Activated T-helper 9 cell treated with anti-CD3 and anti-CD28 coated beads, Interleukin-2, amount 50 U/mL, for 16 hours (primary cell): Measurements from ENCODE around the gene IER3.

ENCODE experiments used
- DNase-seq: peaks from one replicate; pipeline ENCODE4 v3.0.0-alpha.2; 2020; ENCODE audit warnings: low read depth

The IER3 gene

DNA sequence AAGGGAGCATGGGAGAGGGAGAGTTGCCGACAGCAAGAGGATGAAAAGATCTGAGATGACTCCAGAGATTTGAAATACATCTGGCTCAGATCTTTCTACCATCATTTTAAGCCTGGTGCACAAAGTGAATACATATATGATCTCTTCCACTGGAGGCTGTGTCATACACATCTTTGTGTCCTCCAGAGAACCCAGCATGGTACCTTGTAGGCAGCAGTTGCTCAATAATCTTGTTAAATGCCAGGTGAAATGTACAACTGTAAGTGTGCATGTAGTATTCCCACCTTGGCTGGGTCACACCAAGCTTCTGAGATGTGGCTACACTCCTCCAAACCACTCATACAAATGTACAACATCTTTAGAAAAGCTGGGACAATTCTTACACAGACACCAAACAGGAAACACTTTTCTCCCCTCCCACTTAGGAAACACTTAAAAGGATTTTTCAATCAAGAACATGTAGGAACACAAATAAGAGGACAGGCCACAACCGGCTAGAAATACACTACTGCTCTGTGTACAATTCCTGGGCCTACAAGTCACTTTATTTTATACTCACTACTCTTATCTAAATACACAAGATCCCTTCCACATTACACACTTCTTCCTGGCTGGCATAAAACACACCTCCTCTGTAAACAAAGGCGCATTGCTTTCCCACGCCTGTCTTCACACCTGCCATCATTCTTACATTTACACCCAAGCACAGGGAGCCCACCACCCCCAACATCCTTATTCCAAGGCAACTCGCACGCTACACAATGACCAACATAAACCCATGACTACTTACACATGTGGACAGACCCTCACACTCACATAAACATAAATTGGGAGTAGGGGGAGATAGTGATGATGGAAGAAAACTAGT is 3.8 kb upstream of the IER3 start:
- no peak for DNase-seq

DNA sequence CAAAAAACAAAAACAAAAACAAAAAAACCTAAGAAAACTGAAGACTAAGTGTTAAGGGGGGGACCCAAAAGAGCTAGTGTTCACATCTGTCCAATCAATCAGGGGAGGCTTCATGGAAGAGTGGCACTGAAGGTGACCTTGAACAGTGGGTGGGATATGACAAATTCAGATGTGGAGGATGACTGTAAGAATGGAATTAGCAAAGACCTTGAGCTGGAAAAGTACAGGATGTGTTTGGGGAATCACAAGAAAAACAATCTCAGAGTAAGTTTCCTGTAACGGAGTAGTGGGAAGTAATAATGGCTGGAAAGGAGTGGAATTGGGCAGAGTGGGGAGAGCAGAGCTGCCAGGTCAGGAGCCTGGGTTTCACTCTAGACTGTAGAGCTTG is 2.9 kb upstream of the IER3 start:
- DNase-seq, result no peak

DNA sequence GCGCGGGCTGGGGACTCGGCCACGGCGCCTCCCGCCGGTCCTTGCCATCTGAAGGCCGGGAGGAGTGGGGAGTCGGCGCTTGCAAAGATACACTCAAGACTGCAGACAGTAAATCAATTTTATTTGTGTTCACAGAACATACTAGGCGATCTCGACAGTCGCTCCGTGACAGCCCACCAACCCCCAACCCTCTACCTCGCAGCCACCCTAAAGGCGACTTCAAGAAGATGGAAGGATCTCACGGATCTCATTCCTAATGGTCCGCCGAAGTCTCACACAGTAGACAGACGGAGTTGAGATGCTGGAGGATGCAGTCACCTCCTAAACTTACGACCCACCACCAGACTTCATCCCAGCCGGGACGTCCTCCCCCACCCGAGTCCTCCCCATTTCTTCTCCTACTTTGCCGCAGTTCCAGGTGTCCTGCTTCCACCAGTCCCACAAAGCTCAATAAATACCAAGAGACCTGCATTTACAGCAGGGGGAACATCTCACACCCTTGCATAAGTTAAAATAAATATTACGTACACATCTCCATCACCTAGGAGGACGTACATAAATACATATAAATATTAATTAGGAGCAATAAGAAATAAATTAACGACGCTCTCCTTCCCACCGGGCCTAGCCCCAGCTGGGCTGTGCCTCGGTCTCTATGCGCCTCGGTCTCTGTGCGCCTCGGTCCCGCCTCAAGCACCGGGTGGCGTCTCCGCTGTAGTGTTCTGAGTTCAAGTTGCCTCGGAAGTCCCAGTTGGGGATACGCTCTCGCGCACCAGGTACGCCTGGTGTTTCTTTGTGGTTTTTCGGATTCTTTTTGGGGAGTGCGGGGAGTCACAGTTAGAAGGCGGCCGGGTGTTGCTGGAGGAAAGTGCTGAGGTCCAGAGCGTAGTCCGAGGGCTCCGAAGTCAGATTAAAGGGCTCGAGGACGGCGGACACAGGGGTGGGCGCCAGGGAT is 971 bp downstream of the IER3 start:
- DNase-seq, result no peak

DNA sequence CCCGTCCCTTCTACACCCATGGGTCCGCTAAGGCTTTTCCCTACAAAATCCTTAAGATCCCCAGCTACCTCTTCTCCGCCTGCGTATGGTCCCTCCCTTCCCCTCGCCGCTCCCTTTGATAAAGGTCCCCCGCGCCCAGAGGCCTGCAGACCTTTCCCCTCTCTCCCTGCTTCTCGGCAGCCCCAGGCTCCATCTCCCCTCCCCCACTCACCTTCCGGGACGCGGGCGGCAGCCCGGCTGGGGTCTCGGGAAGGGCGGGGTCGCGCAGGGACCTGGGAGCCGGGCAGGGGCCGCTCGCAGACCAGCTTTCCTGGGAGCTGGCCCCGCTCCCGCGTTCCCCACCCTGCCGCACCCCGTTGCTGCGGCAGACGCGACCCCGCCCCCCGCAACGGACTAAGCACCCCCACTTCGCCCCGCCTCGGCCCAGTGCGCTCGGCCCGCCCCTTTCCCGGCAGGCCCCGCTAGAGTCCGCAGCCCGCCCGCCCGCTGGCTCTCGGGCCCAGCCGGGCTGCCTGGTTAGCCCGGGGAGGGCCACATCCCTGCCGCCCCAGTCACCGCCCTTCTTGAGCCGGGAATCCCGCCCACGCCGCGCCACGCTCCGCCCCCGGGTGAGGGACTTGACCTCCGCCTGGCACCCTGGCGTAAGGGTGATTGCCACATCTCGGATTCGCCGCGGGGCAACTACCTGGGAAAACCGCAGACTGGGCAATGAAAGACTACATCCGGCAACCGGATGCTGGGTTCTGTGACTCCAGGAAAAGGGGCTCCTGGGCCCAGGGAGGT is 1.8 kb downstream of the IER3 start, which contains the start of gene FLOT1:
Gene FLOT1, minus strand, starts transcription at position 372 of the 783 bp plus-strand sequence. CDS start 498 bp downstream, outside the sequence.
- DNase-seq, result peak; percentile 86

DNA sequence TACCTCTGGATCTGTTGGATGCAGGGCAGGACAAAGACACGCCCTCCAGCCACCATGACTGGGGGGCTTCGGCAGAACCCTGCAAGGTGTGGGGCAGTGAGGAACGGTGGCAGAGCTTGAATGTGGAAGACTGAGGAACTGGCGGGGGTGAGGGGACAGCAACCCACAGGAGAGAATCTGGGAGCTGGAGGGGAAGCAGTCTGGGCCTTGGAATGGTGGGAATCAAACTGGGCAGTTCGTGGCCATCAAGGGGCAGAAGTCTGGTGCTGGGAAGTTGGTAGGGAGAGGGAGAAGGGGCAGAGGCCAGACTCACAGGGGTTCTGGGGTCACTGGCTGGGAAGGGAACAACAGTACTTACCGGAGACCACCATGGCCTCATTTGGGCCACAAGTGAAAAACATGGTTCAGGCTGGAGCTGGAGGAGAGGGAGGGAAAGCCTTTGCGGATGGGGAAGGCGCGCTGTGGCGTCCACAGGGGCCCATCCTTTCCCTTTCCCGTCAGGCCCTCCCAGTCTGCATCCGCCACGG is 2.5 kb downstream of the IER3 start:
- no peak for DNase-seq

DNA sequence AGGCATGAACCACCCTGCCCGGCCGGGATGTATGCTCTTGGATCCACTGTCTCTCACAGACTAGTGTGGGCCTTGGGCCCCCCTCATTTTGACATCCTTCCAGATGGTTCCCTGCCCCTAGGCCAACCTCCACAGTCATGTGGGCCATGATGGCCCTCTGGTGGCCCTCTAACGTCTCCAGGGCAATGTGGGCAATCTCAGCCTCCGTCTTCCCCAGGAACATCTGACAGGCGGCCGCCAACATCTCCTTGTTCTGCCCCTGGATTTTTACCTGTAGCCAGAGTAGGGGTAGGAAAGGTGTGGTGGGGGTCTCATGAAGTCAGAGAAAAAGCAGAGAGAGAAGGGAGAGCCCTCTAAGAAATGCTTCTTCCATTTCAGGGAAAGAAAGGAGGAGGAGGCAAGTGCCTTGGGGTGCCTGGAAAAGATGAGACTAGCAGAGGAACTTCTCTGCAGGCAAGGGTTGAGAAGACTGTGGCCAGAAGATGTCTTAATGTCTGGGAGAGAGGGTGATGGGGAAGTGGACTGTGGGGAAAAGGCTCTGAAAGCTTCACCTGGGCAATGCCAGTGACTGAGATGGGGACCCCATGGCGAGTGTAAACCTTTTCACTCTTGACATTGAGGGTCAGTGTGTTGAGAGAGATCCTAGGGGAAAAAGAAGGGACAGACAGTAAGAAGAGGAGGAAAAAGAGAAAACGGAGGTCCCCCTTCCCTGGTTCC is 3.1 kb downstream of the IER3 start:
- no peak for DNase-seq

DNA sequence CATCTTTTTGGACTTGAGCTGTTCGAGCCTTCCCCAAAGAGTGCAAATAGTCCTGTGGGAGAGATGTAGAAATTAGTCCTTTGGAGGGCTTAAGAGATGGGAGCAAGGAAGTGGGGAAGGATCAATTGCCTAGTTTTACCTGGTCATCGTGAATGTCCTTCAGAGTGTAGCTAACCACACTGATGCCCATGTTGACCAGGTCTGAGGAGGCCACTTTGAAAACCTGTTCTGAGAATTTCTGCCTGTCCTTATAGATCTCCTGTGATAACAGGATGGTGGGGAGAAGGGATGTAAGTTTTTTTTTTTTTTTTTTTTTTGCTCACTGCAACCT is 3.8 kb downstream of the IER3 start:
- DNase-seq, result no peak

DNA sequence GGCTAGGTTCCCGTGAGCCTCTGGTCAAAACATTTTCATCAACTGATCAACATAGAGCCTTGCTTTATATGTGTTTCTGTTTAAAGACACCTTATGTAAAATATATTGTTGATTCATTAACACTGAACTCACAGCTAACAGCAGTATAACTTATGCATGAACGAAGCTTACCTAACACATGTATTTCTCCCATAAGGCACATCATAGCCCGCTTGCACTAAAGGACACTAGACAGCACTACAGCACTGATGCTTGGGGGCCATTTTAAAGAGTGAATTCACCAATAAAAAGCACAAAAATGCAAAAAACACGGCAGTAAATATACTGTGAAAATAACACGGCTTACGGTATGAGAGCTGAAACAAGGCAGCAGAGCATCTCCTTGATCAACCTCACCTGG is 5.8 kb downstream of the IER3 start:
- DNase-seq, result no peak

DNA sequence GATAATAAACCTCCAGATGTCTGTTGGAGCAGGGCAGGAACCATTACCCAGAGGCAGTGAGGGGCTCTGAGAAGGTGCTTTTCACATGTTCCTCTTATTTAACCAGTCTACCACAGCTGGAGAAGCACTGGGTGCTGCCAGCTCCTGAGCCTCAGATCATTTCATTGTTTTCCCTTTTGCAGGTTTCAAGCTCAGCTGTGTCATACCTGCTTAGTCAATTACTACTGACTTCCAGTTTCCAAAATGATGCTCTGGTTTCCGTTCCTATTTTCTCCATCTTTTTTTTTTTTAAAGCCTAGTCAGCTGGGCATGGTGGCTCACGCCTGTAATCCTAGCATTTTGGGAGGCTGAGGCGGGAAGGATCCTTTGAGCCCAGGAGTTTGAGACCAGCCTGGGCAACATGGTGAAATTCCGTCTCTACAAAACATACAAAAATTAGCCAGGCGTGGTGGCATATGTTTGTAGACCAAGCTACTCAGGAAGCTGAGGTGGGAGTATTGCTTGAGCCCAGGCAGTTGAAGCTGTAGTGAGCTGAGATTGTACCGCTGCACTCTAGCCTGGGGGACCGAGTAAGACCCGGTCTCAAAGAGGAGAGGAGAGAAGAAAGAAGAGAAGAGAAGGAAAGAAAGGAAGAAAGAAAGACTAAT is 8.6 kb downstream of the IER3 start:
- no peak for DNase-seq

DNA sequence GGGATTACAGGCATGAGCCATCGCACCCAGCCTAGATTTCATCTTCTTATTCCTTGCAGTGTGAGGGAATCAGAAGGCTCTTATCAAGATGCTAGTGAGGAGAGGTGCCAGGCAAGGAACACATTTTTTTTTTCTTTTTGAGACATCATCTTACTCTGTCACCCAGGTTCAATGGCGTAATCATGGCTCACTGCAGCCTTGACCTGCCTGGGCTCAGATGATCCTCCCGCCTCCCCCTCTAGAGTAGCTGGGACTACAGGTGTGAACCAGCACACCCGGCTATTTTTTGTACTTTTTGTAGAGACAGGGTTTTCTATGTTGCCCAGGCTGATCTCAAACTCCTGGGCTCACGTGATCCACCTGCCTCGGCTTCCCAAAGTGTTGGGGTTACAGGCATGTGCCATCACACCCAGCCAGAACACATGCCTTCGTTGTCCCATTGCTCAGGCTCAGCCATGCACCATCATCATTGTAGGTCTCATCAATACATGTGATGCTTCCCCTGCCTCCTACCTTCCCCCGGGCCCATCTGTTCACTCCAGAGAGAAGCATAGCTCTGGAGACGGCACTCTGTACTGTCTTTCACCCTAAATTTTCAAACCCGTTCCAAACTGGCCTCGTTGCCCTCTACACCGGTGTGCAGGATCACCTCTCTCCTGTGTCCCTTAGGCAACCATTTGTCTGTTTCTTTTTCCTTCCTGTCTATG is 12.0 kb downstream of the IER3 start:
- DNase-seq, result no peak

DNA sequence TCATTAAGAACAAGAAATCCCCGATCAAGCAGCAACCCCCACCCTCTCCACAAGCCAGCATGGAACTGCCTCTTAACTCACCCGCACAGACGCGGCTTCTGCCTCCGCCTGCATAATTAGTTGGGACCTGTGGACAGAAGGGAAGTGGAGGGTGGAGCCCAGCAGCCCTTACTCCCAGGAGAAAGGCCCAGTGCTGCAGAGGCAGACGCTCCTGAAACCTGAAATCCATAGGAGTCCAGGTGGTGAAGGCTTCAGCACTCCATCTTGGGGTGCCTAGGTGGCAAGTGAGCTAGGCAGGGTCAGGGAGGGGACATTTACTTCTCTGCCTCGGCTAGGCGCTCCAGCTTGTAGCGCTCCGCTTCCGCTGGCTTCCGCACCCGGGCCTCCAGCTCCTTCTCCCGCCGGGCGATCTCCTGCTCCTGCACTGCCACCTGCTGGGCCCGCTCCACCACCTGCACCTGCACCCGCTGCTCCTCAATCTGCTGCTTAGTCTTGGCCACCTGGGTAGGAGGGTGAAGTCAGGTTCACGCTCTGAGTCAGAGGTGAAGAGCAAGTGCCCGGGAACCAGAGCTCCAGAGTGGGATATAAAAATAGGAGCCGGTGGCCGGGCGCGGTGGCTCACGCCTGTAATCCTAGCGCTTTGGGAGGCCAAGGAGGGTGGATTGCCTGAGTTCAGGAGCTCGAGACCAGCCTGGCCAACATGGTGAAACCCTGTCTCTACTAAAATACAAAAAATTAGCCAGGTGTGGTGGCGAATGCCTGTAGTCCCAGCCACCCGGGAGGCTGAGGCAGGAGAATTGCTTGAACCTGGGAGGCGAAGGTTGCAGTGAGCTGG is 13.5 kb downstream of the IER3 start:
- peak; percentile 76 for DNase-seq

DNA sequence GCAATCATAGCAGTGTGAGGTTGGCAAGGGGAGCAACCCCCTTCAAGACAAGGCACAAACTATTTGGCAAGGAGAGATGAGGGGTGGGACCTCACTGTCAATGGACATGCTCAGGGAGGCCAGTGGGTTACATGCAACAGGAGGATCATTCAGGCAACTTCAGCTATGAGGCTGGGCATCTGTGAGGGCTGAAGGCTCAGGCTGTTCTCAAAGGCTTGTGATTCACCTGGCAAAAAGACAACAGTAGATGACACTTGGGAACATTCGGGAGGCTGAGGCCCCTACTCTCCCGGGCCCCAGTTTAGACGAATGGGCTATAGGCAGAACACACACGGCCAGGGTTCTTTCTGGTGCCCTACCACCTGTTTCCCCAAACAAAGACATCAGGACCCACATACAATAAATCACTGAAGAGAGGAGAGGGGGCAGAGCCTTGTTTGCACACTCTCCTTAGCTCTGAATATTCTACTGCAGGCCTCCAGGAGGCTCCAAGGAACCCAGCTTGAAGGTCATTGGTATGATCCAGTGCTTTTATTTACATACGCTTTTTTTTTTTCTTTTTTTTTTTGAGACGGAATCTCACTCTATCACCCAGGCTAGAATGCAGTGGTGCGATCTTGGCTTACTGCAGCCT is 16.3 kb downstream of the IER3 start:
- no peak for DNase-seq

DNA sequence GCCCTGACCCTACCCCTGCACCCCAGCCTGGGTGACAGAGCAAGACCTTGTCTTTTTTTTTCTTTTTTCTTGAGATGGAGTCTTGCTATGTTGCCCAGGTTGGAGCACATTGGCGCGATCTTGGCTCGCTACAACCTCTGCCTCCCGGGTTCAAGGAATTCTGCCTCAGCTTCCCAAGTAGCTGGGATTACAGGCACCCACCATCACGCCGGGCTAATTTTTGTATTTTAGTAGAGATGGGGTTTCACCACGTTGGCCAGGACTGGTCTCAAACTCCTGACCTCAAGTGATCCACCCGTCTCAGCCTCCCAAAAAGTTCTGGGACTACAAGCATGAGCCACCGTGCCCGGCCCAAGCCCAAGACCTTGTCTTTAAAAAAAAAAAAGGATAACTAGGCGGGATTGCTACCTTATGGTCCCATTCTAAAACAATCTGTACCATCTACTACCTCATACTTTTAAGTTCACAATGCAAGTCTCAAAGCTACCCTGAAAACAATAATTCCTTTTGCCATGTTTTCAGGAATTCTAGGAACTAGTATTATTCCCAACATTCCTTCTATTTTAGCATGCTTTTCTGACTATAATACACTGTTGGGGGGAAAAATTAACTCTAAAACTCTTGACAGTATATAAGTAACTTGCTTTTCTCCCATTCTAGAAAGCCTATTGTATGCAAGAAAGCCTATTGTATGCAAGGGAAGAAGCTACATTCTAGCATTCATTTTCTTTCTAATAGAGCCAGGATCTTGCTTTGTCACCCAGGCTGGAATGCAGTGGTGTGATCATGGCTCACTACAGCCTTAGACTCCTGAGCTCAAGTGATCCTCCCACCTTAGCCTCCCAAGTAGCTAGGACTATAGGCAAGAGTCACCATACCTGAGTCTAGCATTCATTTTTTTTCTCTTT is 17.6 kb downstream of the IER3 start:
- no peak for DNase-seq

DNA sequence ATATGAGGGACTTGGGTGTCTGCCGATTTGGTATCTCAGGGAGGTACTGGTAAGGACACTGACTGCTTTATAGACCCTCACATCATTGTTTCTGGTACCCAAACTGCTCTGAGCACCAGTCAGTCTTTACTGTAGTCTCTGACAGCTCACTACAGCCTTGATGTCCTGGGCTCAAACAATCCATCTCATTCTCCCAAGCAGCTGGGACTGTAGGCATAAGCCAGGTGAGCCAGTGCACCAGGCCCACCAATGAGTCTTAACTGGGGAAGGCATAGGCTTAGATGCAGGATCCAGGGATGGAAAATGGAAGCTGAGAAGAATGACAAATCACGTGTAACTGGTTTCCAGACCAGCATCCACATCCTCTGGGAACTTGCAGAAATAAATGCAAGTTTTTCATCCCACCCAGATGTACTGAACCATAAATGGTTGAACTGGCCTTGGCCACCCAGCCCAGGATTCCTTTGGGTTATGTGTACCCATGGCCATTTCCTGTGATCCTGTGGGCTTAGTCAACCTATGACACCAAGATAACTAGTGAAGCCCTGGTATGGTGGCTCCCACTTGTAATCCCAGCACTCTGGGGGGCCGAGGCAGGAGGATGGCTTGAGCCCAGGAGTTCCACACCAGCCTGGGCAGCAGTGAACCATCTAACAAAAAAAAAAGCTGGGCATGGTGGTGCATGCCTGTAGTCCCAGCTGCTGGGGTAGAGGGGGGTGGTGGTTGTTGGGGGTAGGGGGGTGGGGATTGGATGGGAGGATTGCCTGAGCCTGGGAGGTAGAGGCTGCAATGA is 18.4 kb downstream of the IER3 start:
- DNase-seq, result no peak

DNA sequence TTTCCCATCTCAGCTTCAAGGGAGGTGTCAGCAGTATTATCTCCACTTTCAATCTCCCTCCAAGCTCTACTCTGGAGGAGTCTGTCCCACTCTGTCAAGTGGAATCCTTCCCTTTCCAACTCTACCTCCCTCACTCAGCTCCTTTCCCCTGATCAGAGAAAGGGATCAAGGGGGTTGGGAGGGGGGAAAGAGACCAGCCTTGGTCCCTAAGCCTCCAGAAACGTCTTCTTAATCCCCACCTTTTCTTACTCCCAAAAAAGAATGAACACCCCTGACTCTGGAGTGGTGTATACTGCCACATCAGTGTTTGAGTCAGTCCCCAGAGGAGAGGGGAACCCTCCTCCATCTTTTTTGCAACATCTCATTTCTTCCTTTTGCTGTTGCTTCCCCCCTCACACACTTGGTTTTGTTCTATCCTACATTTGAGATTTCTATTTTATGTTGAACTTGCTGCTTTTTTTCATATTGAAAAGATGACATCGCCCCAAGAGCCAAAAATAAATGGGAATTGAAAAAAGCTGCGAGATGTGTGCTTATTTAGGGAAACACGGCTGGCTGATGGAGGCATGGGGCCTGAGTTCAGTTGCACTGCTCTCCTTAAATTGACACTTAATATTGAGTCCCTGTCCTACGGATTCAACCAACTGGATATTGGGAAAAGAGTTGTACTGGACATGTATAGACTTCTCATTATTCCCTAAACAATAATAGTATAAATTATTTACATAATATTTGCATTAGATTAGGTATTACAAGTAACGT is 19.3 kb downstream of the IER3 start:
- no peak for DNase-seq
